PC-3 (cell line): ENCODE measurements around the gene FOXI2. TPM values are rescaled to one million over a fixed set of nuclear protein-coding genes. Genes with fewer than 3 reads are reported as not detected.

Source experiments
- ATAC-seq: fragments of 200-7000 bp; cut with Tn5 transposase; 2 replicates; pipeline ENCODE4 v1.9.1; 2020; ENCODE audit warnings: mild to moderate bottlenecking, moderate library complexity
- BruUV-seq: library from RNA; stranded (reverse); fragments of 400-500 nt; replicated peaks from 2 replicates; lab custom pipeline; 2021; lab: Mats Ljungman, UMichigan
- CTCF ChIA-PET: fragments of 300-600 bp; sonication (Branson Sonifier 250); formaldehyde crosslinking; loops from one replicate; lab custom pipeline; 2022; ENCODE audit warnings: antibody characterized with exemption; lab: Charles Lee
- POLR2A ChIA-PET: fragments of 300-600 bp; sonication (Branson Sonifier 250); formaldehyde crosslinking; loops from one replicate; lab custom pipeline; 2022; ENCODE audit warnings: antibody characterized with exemption; ENCODE audit not compliant: unreplicated experiment; lab: Charles Lee
- DNase-seq: peaks from one replicate; pipeline ENCODE4 v3.0.0-alpha.2; 2015
- H2AFZ ChIP-seq: fragments of 300-600 bp; sonication (generic); 2 replicates; pipeline ENCODE4 v1.6.0; 2016; ENCODE audit warnings: antibody characterized with exemption, low read length
- H3F3A ChIP-seq: fragments of 300-600 bp; sonication (generic); one replicate; pipeline ENCODE4 v1.6.0; 2017; ENCODE audit warnings: antibody characterized with exemption, low read length, control low read depth, mild to moderate bottlenecking; ENCODE audit not compliant: unreplicated experiment
- H3K27ac ChIP-seq: fragments of 300-600 bp; sonication (generic); 2 replicates; pipeline ENCODE4 v1.5.1; 2016; ENCODE audit warnings: mild to moderate bottlenecking, low read length
- H3K27me3 ChIP-seq: fragments of 300-600 bp; sonication (generic); 2 replicates; pipeline ENCODE4 v1.6.1; 2016; ENCODE audit warnings: low read length, mixed read lengths
- H3K36me3 ChIP-seq: fragments of 300-600 bp; sonication (generic); 2 replicates; pipeline ENCODE4 v1.6.1; 2016; ENCODE audit warnings: low read depth, mixed run types, low read length, mixed read lengths
- H3K4me1 ChIP-seq: fragments of 300-600 bp; sonication (generic); 2 replicates; pipeline ENCODE4 v1.5.1; 2016; ENCODE audit warnings: low read length; ENCODE audit not compliant: insufficient read depth
- H3K4me2 ChIP-seq: fragments of 300-600 bp; sonication (generic); 2 replicates; pipeline ENCODE4 v1.6.0; 2016; ENCODE audit warnings: low read length
- H3K4me3 ChIP-seq: fragments of 300-600 bp; sonication (generic); 2 replicates; pipeline ENCODE4 v1.5.1; 2016; ENCODE audit warnings: mild to moderate bottlenecking, low read length, mixed read lengths
- H3K79me2 ChIP-seq: fragments of 300-600 bp; sonication (generic); 2 replicates; pipeline ENCODE4 v1.6.1; 2017; ENCODE audit warnings: low read length, mixed read lengths
- H3K9ac ChIP-seq: fragments of 300-600 bp; sonication (generic); 2 replicates; pipeline ENCODE4 v1.6.0; 2016; ENCODE audit warnings: mild to moderate bottlenecking, low read length
- H3K9me2 ChIP-seq: fragments of 300-600 bp; sonication (generic); replicated peaks from 2 replicates; pipeline ENCODE4 v1.6.1; 2016; ENCODE audit warnings: mixed run types, low read length, mixed read lengths
- H3K9me3 ChIP-seq: fragments of 300-600 bp; sonication (generic); 2 replicates; pipeline ENCODE4 v1.6.1; 2016; ENCODE audit warnings: low read length, mixed read lengths
- H4K20me1 ChIP-seq: fragments of 300-600 bp; sonication (generic); 2 replicates; pipeline ENCODE4 v1.6.1; 2016; ENCODE audit warnings: low read length, mixed read lengths
- CTCF ChIP-seq: fragments of 300-600 bp; sonication (generic); conservative IDR thresholded peaks from 2 replicates; pipeline ENCODE4 v1.5.1; 2017; ENCODE audit warnings: antibody characterized with exemption, low read depth, mild to moderate bottlenecking, low read length
- EZH2 ChIP-seq: fragments of 300-600 bp; sonication (generic); IDR thresholded peaks from one replicate; pipeline ENCODE4 v1.6.1; 2017; ENCODE audit warnings: antibody characterized with exemption, mild to moderate bottlenecking, low read length; ENCODE audit not compliant: unreplicated experiment
- EZH2phosphoT487 ChIP-seq: fragments of 300-600 bp; sonication (generic); IDR thresholded peaks from 2 replicates; pipeline ENCODE4 v1.6.1; 2018; ENCODE audit warnings: mild to moderate bottlenecking, antibody characterized with exemption, low read length, borderline replicate concordance
- intact Hi-C: fragments of 100-400 bp; cut with micrococcal nuclease; formaldehyde crosslinking; loops from 2 replicates; pipeline ENCODE4 v1.9.0; 2023
- total RNA-seq: library from RNA; depleted of rRNA; stranded (reverse); fragments of >200 nt; gene quantifications from 2 replicates; pipeline ENCODE4 v1.2.3, GENCODE V29; 2014

FOXI2 gene
- total RNA-seq, 1 experiment from 2014 or later = not detected

- no peak overlapping the region for H3K27ac ChIP-seq
- no peaks in the 10 kb centered on the region for H4K20me1 ChIP-seq
- no peaks in the 10 kb centered on the region for H3K4me1 ChIP-seq
- no peaks in the 10 kb centered on the region for H3K79me2 ChIP-seq
- POLR2A ChIA-PET = no interaction called here
- 0 out of 2 replicates have a peak, but pooled peaks cover 4% of the 10 kb centered on the region for H3K27me3 ChIP-seq
- no peaks in the 10 kb centered on the region for H3F3A ChIP-seq
- intact Hi-C loops = no loop called here
- ATAC-seq (no peak), DNase-seq (no peak)
- no peaks in the 10 kb centered on the region for H3K36me3 ChIP-seq
- CTCF ChIA-PET = no interaction called here
- no peak overlapping the region for H3K4me2 ChIP-seq
- H3K9me3 ChIP-seq = no peaks in the 10 kb centered on the region
- BruUV-seq = no TSS peak
- no peak overlapping the region for H3K4me3 ChIP-seq
- H3K9me2 ChIP-seq = no peaks in the 10 kb centered on the region
- TF ChIP-seq CTCF (no peak), EZH2 (no peak)
- no peak overlapping the region for H2AFZ ChIP-seq
- no peak overlapping the region for H3K9ac ChIP-seq
These were observed 617 bp upstream of the FOXI2 start for GRCh38 chr10:127736222-127736914.

GRCh38 chr10:127737563-127738511 is 852 bp downstream of the FOXI2 start:
- TF ChIP-seq EZH2phosphoT487 (no peak), CTCF (no peak), EZH2 (no peak)
- Histone ChIP-seq H4K20me1 (no peaks in the 10 kb centered on the region), H3K79me2 (no peaks in the 10 kb centered on the region), H3K36me3 (no peaks in the 10 kb centered on the region), H3K9me2 (no peaks in the 10 kb centered on the region), H3K27ac (no peak overlapping the region), H3K4me3 (no peak overlapping the region), H3K27me3 (0 out of 2 replicates have a peak, but pooled peaks cover 4% of the 10 kb centered on the region), H3F3A (no peaks in the 10 kb centered on the region), H3K4me1 (no peaks in the 10 kb centered on the region), H2AFZ (no peak overlapping the region), H3K4me2 (no peak overlapping the region), H3K9me3 (no peaks in the 10 kb centered on the region), H3K9ac (no peak overlapping the region)
- BruUV-seq = no TSS peak
- ChIA-PET CTCF (no interaction called here), POLR2A (no interaction called here)
- intact Hi-C loops = no loop called here
- no peak for ATAC-seq
- no peak for DNase-seq
